ENCODE results near the gene NPPC. TPM values are rescaled to one million over a fixed set of nuclear protein-coding genes. Genes with fewer than 3 reads are reported as not detected.

NPPC gene
- total RNA-seq, 3 donors from 2014 or later (not counting 1 experiment from before 2014, with no cell fraction given): not detected

DNA sequence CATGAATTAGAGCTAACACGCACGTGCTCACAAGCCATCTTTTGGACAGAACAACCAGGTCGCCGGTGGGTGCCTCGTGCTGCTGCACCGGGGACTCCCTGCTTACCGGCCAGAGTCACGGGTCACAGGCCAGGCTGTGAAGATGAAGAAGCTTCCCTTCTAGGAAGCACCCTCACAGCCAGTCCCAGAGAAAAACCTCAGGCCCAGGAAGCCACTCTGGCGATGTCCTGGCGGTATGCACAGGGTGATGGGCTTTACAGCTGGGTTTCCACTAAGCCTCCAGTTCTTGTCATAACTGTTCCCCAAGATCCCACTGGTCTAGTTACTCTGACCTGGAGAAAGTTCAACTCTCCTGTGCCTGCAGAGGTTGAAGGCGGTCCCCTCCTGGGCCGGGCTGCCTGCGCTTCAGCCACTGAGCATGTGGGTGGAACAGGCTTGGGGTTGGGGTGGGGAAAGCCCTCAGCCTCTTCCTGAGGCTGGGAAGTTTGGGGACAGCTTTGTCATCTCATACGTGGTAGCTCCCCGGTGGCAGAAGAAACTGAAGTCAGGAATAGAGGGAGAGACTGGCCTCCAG is 20.1 kb upstream of the NPPC start:
- Mint-ChIP-seq H3K9me3 (no peaks in the 10 kb centered on the region), H3K36me3 (no peaks in the 10 kb centered on the region)
- no peak for ATAC-seq

DNA sequence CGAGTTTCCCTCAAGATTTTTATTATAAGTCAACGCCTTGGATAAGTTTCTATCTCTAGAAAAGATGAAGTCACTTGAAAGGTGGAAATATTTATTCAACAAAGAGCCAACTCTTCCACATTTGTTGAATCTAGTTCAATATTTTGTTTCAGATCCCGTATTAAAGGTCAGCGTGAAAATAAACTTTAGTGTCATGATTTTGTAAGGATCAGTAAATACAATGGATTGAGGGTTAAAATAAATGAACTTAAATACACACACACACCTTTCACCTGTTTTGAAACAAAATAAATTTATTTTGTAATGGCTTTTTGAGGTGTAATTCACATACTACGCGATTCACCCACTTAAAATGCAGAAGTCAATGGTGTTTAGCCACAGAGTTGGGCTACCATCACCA is 16.0 kb upstream of the NPPC start:
- H3K4me3 Mint-ChIP-seq: no peak overlapping the region
- no peak for DNase-seq
- intact Hi-C loops (cut with micrococcal nuclease): no loop called here

More for the DNA sequence above, 20.1 kb upstream of the NPPC start:
- intact Hi-C loops (cut with micrococcal nuclease): no loop called here
- no peak for DNase-seq
- Histone ChIP-seq H3K27me3 (ENCODE audit: control insufficient read depth, insufficient read depth, low read length) (no peaks in the 10 kb centered on the region), H3K27ac (ENCODE audit: low read length) (no peak overlapping the region), H3K4me3 (ENCODE audit: low read length) (no peak overlapping the region), H3K4me1 (ENCODE audit: control insufficient read depth, insufficient read depth, low read length) (no peaks in the 10 kb centered on the region), H3K36me3 (ENCODE audit: control insufficient read depth, insufficient read depth, low read length) (no peaks in the 10 kb centered on the region), H3K9me3 (ENCODE audit: control insufficient read depth, insufficient read depth, low read length) (no peaks in the 10 kb centered on the region)
- Mint-ChIP-seq H3K4me1 (no peaks in the 10 kb centered on the region), H3K27ac (no peak overlapping the region), H3K4me3 (no peak overlapping the region), H3K27me3 (ENCODE audit: low read depth in 2 of 2) (peaks cover 3 to 13% of the 10 kb centered on the region in 2 donors)
- 90% methylated on average over 15 of the region's 15 CpGs for WGBS (ENCODE audit: insufficient coverage)
- TF ChIP-seq, protein P1, sequence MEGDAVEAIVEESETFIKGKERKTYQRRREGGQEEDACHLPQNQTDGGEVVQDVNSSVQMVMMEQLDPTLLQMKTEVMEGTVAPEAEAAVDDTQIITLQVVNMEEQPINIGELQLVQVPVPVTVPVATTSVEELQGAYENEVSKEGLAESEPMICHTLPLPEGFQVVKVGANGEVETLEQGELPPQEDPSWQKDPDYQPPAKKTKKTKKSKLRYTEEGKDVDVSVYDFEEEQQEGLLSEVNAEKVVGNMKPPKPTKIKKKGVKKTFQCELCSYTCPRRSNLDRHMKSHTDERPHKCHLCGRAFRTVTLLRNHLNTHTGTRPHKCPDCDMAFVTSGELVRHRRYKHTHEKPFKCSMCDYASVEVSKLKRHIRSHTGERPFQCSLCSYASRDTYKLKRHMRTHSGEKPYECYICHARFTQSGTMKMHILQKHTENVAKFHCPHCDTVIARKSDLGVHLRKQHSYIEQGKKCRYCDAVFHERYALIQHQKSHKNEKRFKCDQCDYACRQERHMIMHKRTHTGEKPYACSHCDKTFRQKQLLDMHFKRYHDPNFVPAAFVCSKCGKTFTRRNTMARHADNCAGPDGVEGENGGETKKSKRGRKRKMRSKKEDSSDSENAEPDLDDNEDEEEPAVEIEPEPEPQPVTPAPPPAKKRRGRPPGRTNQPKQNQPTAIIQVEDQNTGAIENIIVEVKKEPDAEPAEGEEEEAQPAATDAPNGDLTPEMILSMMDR (IDR thresholded peaks at IDR 0.05): no peak

DNA sequence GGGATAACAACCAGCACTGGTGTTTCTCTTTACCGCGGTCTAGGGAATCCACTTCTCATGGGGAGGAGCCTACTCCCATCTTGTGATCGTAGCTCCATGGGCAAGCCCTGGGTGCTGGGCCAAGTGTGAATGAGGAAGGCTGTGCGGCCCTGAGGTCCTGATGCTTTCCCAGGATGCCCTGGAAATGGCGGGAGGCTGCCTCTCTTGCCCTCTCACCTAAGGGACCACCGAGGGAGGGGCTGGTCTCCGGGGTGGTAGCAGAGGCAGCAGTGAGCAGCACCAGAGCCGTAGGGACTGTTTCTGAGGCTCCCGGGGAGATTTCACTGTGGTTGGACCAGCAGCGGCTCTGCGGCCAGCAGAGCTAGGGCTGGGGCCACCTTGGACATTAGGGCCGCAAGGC is 15.5 kb upstream of the NPPC start:
- peaks cover 8 to 12% of the 10 kb centered on the region in 2 donors for H3K27me3 Mint-ChIP-seq (ENCODE audit: low read depth in 2 of 2)
- H3K4me1 ChIP-seq (ENCODE audit: control insufficient read depth, insufficient read depth, low read length): no peaks in the 10 kb centered on the region
- TF ChIP-seq, protein P1 (IDR thresholded peaks at IDR 0.05): no peak
- WGBS (ENCODE audit: insufficient coverage): 94% methylated on average over 12 of the region's 12 CpGs
- no peaks in the 10 kb centered on the region for H3K4me1 Mint-ChIP-seq
- H3K36me3 ChIP-seq (ENCODE audit: control insufficient read depth, insufficient read depth, low read length): no peaks in the 10 kb centered on the region
- DNase-seq (no peak), ATAC-seq (no peak)
- intact Hi-C loops (cut with micrococcal nuclease): no loop called here
- no peak overlapping the region for H3K4me3 ChIP-seq (ENCODE audit: low read length)
- H3K36me3 Mint-ChIP-seq: no peaks in the 10 kb centered on the region
- H3K27ac ChIP-seq (ENCODE audit: low read length): no peak overlapping the region
- no peaks in the 10 kb centered on the region for H3K9me3 ChIP-seq (ENCODE audit: control insufficient read depth, insufficient read depth, low read length)
- H3K27ac Mint-ChIP-seq: no peak overlapping the region
- H3K9me3 Mint-ChIP-seq: no peaks in the 10 kb centered on the region
- no peaks in the 10 kb centered on the region for H3K27me3 ChIP-seq (ENCODE audit: control insufficient read depth, insufficient read depth, low read length)
- H3K4me3 Mint-ChIP-seq: no peak overlapping the region

More for the DNA sequence above, 16.0 kb upstream of the NPPC start:
- Histone ChIP-seq H3K4me3 (ENCODE audit: low read length) (no peak overlapping the region), H3K36me3 (ENCODE audit: control insufficient read depth, insufficient read depth, low read length) (no peaks in the 10 kb centered on the region), H3K4me1 (ENCODE audit: control insufficient read depth, insufficient read depth, low read length) (no peaks in the 10 kb centered on the region), H3K27me3 (ENCODE audit: control insufficient read depth, insufficient read depth, low read length) (no peaks in the 10 kb centered on the region), H3K27ac (ENCODE audit: low read length) (no peak overlapping the region), H3K9me3 (ENCODE audit: control insufficient read depth, insufficient read depth, low read length) (no peaks in the 10 kb centered on the region)
- TF ChIP-seq, protein P1 (IDR thresholded peaks at IDR 0.05): no peak
- 100% methylated on average over 4 of the region's 6 CpGs for WGBS (ENCODE audit: insufficient coverage)
- Mint-ChIP-seq H3K4me1 (no peaks in the 10 kb centered on the region), H3K27ac (no peak overlapping the region), H3K36me3 (no peaks in the 10 kb centered on the region), H3K27me3 (ENCODE audit: low read depth in 2 of 2) (peaks cover 8 to 12% of the 10 kb centered on the region in 2 donors), H3K9me3 (no peaks in the 10 kb centered on the region)
- no peak for ATAC-seq

DNA sequence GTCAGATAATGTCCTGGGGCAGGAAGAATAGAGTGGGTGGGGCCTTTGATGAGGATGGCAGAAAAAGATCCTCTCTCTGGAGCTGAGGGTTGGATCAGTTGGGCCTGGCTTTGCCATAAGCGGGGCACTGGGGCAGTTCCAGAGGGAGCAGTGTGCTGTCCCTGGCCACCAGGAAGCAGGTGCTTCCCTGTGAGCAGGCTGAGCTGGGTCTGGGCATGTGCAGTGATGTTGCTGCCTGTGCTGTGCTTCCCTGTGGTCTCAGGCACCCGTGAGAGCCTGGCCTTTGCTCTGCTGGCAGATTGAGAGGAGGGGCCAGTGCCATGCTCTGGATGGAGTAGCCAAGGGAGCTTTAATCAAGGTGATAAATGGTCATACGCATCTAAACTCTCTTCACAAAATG is 14.6 kb upstream of the NPPC start:
- Mint-ChIP-seq H3K27ac (no peak overlapping the region), H3K4me1 (no peaks in the 10 kb centered on the region), H3K4me3 (no peak overlapping the region), H3K27me3 (ENCODE audit: low read depth in 2 of 2) (peaks cover 8 to 12% of the 10 kb centered on the region in 2 donors), H3K9me3 (no peaks in the 10 kb centered on the region), H3K36me3 (no peaks in the 10 kb centered on the region)
- no peaks in the 10 kb centered on the region for H3K4me1 ChIP-seq (ENCODE audit: control insufficient read depth, insufficient read depth, low read length)
- TF ChIP-seq, protein P1 (IDR thresholded peaks at IDR 0.05): no peak
- H3K9me3 ChIP-seq (ENCODE audit: control insufficient read depth, insufficient read depth, low read length): no peaks in the 10 kb centered on the region
- no peaks in the 10 kb centered on the region for H3K36me3 ChIP-seq (ENCODE audit: control insufficient read depth, insufficient read depth, low read length)
- H3K27ac ChIP-seq (ENCODE audit: low read length): no peak overlapping the region
- H3K27me3 ChIP-seq (ENCODE audit: control insufficient read depth, insufficient read depth, low read length): no peaks in the 10 kb centered on the region
- H3K4me3 ChIP-seq (ENCODE audit: low read length): no peak overlapping the region
- 42% methylated on average over 3 of the region's 3 CpGs for WGBS (ENCODE audit: insufficient coverage)
- intact Hi-C loops (cut with micrococcal nuclease): no loop called here
- no peak for DNase-seq
- ATAC-seq: no peak
